Fibroblast of skin of back (primary cell): ENCODE data around the gene GPATCH8. TPM values are rescaled to one million over a fixed set of nuclear protein-coding genes. Genes with fewer than 3 reads are reported as not detected.
A peak's percentile ranks its signal among the peaks of the same experiment; 100 is the strongest.
"Not testable (repeated sequence)": the region's sequence is repeated elsewhere in the genome, so short reads cannot be mapped to it uniquely, and the experiment has no call there.

ENCODE experiments used
- DNase-seq: peaks from one replicate; pipeline ENCODE4 v3.0.0-alpha.2; 2013
- polyA plus RNA-seq, 2 experiments: library from polyadenylated mRNA; unstranded; fragments of 120-200 nt; gene quantifications; one replicate each; pipeline ENCODE4 v1.2.1, GENCODE V29; 2013; ENCODE audit not compliant: insufficient read length in 2 of 2

The GPATCH8 gene
- 22.7 TPM for polyA plus RNA-seq (2013, experiment 1 of 2; ENCODE audit: insufficient read length)
- polyA plus RNA-seq (2013, experiment 2 of 2; ENCODE audit: insufficient read length) = 20.0 TPM

GRCh38 chr17:44503147-44504029 is at the start of gene GPATCH8:
Gene GPATCH8 (minus strand): TSS chr17:44503406. CDS start chr17:44503370, 36 bp downstream.
- peak; percentile 95 for DNase-seq

- no peak for DNase-seq
Measured at GRCh38 chr17:44552361-44552760, 49.2 kb upstream of the GPATCH8 start.

GRCh38 chr17:44549686-44550085 is 46.5 kb upstream of the GPATCH8 start:
- no peak for DNase-seq

GRCh38 chr17:44548376-44549230 is 45.4 kb upstream of the GPATCH8 start:
- DNase-seq = no peak

- DNase-seq = peak; percentile 71
Measured at GRCh38 chr17:44547625-44548267, 44.5 kb upstream of the GPATCH8 start.

GRCh38 chr17:44546671-44547606 is 43.7 kb upstream of the GPATCH8 start:
- DNase-seq = peak; percentile 88

- no peak for DNase-seq
Measured at GRCh38 chr17:44543905-44544523, 40.8 kb upstream of the GPATCH8 start.

GRCh38 chr17:44543213-44543904 is 40.2 kb upstream of the GPATCH8 start:
- DNase-seq = peak; percentile 99

GRCh38 chr17:44541884-44542581 is 38.8 kb upstream of the GPATCH8 start:
- peak; percentile 54 for DNase-seq

GRCh38 chr17:44540246-44541084 is 37.3 kb upstream of the GPATCH8 start:
- DNase-seq = no peak

- no peak for DNase-seq
Measured at GRCh38 chr17:44539673-44540072, 36.5 kb upstream of the GPATCH8 start.

GRCh38 chr17:44537922-44538321 is 34.7 kb upstream of the GPATCH8 start:
- DNase-seq = not testable (repeated sequence)

- peak; percentile 66 for DNase-seq
Measured at GRCh38 chr17:44536090-44536953, 33.1 kb upstream of the GPATCH8 start.

GRCh38 chr17:44533533-44534246 is 30.5 kb upstream of the GPATCH8 start:
- DNase-seq = peak; percentile 91

- DNase-seq = no peak
Measured at GRCh38 chr17:44530896-44531418, 27.8 kb upstream of the GPATCH8 start.

- no peak for DNase-seq
Measured at GRCh38 chr17:44529864-44530263, 26.7 kb upstream of the GPATCH8 start.

GRCh38 chr17:44527954-44528353 is 24.7 kb upstream of the GPATCH8 start:
- no peak for DNase-seq
